ENCODE results near the gene PSMB7.

The PSMB7 gene

DNA sequence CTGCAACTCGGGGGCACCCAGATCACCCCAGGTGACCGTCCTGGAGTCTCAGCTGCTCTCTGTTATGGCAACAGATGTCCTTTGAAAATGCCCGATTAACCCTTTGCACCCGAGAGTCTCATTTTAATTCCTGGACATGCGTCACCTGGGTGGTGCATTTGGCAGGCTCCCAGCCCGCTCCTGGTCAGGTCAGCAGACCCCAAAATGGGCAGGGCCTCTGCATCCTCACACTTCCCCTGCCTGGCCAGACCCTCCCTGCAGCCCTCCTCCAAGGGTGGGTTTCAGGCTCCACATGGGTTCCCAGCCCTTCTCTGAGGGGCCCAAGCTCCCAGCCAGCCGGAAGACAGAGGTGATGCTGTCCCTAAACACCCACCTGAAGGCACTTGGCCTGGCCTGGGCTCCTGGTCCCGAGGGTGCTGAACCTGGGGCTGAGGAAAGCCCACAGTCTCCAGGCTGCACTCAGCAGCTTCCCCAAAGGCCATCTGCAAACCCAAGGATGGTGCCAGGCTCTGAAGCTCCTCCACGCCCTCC lies 69.4 kb downstream of the PSMB7 start:
- DNase-seq (ENCODE audit: low read depth in 2 of 2) = no peak

DNA sequence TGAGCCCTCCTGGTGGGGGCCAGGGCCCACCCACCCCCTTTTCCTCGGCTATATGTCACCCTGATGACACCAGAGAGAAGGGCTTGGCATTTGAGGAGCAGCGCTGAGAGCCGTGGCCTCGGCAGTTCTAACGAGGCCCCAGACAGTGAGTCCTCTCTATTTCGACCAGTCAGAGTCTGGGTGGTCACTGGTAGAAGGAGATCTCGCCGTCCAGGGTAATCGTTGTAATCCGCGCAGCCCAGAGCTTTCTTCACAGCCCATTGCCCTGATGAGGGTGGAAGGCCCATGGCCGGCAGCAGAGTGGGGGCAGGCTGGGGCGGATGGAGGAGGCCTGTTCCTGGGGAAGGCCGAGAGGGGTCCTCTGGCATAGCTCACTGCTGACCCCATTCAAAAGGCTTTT lies 70.2 kb downstream of the PSMB7 start:
- no peak for DNase-seq (ENCODE audit: low read depth in 2 of 2)

DNA sequence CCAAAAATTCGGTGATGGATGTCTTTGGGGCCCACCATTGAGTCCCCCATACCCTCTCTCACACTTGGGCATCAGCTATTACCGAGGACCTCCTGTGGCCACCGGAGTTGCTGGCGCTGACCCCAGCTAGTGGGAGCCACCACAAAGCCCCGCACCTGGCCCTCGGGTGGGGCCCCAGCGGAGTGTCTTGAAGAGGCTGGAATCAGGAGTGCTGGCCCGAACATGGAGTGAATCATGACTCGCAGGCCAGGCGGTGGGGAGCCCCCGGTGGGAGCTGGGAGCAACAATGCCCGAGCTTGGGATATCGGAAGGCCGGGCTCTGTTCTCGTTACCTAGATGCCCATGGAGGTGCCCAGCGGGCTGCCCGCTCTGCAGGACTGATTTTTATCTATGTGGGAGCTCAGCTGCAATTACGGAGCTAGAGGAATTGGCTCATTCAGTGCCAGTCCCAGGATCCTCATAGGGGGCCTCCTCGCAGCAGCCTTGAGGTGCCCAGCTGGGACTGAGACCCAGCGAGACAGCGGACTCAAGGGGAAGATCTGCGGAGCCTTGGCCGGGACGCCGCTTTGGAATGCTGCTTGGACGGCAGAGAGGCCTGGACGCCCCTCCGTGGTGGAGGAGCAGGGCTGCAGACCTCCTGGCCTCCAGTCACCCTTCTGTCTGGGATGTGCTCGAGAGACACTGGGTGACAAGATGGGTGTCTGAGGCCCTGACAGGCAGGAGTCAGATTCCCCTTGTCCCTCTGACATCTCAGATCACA lies 70.8 kb downstream of the PSMB7 start:
- DNase-seq (ENCODE audit: low read depth in 2 of 2) = no peak

DNA sequence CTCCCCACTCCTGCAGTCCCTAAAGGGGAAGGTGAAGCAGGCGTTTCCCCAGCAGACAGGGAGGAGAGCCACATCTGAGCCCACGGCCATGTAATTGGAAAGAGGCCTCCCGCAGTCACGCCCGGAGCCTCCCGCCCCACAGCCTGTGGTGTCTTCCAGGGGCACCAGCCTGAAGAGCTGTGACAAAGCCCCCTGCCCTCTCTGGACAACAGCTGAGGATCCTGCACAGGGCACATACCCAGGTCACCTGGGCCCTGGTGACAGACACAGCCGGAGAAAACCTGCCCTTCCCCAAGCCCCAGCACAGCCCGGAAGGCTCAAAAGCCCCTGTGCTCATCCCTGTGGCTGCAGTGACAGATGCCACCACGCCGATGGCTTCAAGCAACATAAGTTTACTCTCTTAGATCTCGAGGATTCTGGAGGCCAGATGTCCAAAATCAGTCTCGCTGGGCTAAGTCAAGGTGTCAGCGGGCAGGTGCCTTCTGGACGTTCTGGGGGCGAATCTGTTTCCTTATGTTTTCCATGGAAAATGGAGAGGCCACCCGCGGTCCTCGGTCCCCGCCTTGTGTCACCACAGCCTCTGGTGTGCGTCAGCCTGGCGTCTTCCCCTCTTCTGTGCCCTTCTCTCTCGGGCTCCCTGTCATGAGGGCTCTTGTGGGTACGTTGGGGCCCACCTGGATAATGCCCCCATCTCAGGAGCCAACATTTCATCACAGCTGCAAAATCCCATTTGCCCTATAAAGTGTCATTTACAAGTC lies 71.5 kb downstream of the PSMB7 start:
- DNase-seq (ENCODE audit: low read depth in 2 of 2) = no peak

DNA sequence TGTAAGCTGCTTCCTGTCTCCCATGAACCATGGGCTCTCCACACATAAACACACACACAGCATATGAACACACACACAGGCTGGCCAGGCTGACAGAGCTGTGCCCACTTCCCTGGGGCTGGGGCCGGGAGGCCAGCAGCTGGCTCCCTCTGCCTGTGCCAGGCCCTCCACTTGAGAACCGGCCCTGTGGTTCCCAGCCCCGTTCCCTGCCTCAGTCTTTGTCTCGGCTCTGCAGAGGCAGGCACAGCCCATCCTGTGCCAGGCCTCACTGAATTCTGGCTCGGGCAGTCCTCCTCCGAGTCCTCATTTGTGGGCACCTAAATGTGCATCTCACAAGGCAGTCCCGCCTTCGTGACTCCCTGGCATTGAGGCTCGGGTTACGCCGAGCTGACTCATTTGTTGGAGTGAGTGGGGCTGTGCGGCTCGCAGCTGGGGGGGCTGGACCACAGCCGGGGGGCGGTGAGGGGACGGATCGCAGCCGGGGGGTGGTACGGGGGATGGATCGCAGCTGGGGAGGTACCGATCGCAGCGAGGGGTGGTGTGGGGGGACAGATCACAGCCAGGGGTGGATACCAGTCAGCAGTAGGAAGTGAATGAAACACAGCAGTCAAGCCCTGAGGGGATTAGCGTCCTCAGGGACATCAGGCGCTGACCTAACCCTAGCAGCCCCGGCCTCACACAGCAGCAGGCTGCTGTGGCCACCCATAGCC lies 72.3 kb downstream of the PSMB7 start:
- DNase-seq (ENCODE audit: low read depth in 2 of 2) = no peak

DNA sequence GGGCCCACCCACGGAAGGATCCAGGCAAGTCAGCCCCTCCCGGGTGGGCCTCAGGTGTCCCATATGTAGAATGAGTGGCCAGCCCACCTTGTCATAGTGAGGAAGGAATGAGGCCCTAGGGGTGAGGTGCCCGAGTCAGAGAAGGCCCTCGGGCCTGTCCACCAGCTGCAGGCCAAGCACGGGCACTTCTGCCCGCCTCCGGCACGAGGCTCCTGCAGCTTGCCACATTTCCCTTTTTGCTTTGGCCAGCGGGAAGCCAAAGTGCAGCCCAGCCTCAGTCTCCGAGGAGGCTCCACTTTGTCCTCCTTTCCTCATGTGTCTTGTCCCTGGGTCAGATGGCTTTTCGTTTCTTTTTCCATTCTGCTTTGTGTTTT lies 72.9 kb downstream of the PSMB7 start:
- no peak for DNase-seq (ENCODE audit: low read depth in 2 of 2)

DNA sequence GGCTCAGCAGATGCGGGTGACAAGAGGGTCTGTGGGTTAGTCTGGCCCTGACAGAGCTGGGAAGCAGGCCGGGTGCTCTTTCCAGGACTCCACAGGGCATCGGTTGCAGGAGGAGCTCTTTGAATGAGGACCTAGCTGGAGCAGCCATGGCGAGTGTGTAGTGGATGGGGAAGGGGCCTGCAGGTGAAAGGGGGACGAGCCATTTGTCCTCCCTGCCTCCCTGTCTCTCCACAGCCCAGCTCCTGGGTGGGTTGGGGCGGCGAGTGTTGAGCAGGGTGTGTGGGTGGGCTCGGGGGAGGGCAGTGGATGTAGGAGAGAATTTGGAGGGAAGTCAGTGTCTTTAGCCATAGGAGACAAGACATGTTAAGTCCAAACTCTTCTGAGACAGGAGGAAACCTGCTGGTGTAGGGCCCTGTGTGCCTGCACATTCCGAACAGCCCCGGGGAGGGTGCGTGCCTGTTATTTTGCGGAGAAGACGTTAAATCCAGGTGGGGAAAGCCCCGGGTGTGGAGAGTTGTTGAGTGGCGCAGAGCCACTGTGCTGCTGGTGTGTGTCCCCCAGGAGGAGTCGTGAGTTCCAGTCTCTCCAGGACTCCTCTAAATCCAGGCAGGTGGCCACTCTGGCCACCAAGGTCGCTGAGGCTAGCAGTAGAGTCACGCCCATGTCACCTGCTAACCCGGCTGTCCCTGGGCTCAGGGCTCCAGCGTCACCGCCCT lies 73.6 kb downstream of the PSMB7 start:
- DNase-seq (ENCODE audit: low read depth in 2 of 2) = no peak

DNA sequence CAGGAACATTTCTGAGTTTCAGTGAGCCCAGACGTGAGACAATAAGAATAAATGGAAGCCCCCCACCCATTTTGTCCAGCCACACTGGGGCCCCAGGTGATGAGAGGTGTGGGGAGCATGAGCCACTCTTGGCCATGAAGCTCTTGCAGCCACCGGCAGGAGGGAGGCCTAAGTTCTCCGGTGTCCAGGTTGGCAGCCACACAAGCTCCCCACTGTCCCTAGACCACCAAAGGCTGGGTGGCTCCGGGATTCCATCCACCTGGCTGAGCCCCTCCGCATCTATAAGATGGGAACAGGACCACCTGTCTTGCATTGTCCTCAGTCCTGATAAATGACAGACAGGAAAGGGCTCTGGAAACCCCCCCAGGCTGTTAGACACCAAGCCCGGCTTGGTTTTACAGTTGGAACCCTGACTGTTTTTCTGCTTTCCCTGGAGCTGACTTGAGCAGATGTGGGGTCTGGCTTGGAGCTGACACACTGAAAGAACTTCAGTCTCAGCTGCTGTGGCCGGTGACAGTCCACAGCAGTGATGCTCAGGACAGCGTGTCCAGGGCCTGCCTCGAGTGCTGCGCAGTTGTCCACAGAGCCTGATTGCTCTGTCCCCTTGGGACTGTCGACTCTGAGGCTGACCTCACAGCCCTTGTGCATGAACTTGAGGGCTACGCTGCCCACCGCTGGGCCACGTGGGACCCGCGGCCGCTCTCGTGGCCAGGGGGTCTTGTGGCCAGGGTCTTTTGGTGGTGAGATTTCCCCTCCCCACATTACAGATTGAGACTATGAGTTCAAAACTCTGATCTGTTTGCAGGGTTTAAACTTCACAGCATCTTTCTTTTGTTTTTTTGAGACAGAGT lies 74.8 kb downstream of the PSMB7 start:
- DNase-seq (ENCODE audit: low read depth in 2 of 2) = no peak

DNA sequence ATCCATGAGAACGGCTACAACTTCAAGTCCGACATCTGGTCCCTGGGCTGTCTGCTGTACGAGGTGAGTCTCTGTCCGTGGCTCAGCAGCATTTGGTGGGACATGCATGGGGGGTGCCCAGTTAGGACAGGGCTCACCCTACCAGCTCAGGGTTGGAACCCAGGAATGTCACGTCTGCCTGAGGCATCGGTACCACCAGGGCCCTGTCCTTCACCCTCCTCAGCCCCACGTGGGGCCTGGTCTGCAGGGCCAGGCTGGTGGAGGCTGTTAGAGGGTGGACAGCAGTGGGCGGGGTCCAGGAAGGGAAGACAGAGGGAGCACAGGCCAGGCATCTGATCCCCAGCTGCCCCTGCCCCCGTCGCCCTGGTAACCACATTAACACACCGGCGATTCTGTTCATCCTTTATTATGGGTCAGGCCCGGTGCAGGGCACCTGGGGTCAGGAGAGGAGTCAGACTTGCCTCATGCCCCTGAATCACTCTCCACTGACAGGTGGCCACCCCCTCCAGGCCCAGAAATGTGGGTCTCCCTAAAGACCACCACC lies 75.6 kb downstream of the PSMB7 start:
- DNase-seq (ENCODE audit: low read depth in 2 of 2) = no peak

DNA sequence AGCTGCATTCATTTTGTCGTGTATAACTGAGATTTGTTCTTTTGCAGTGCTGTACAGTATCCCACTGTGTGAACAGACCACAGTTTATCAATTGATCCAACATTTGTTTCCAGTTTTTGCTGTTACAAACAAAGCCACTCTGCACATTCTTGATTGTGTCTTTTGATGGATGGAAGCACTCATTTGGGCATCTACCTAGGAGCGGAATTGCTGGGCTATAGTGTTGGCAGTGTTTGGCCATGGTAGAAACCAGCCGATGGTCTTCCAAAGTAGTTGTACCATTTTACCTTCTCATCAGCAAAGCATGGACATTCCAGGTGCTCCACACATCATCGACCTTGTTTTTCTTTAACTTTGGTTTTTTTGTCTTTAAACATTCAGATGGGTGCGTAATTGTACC lies 77.7 kb downstream of the PSMB7 start:
- DNase-seq (ENCODE audit: low read depth in 2 of 2) = no peak

DNA sequence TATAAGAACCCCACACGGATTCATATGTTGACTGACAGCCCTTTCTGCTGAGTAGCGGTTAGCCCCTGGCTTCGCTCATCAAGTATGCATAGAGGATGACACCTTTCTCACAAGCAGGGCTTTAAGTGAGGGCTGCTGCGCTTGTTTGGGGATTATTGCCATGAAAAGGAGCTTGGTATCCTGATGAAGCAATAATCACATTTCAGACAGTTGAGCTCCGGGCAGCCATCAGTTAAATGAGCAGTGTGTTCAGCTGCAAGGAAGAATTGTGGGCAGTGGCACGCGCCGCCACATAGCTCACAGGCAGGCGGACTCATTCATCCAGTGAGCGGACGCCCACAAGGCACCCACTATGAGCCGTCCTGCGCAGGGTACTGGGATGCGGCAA lies 79.9 kb downstream of the PSMB7 start:
- no peak for DNase-seq (ENCODE audit: low read depth in 2 of 2)

DNA sequence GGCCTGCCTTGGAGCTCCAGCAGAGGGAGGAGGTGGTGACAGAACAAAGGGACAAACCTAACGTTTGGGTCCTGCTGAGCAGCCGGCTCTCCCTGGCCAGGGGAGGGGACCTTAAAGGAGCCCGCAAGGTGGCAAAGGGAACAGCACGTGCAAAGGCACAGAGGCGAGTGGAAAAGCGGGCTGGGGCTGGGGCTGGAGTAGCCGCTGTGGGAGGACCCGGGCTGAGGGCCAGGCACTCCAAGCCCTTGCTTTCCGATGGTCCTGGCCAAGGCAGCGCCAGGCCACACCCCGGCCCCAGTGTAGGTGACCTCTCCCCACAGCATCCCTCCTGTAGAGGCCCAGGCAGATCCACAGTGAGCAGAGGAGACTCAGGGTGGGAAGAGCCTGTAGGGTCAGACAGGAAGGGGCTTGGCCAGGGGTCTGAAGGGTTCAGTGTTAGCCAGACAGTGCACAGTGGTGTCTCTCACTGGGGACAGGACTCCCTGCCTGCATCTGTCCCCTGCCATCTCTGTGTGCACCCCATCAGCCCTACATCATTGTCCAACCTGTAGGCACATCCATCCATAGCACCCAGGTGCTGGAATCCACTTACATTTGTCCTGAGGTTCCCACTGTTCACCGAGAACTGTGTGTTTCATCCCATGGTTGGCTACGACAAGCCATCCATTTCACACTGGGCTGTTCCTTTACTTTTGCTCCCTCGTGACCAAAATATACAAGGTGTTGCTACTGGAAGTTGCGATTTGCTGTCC lies 80.5 kb downstream of the PSMB7 start:
- no peak for DNase-seq (ENCODE audit: low read depth in 2 of 2)

DNA sequence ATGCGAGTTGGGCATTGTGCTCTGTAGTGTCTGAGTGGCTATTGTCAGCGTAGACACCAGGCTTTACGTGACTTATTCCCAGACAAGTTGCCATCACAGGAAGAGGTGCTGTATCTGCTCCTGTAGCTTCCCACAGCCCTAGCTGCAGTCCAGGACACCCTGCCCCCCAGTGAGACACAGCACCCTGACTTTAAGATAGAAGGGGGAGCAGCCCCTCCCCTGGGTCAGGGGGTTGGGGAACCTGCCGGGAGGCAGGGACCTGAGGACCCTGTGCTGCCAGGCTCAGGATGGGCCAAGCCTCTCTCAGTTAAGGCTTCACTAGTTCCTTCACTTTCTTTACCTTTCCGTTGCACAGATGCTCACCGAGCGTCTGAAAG lies 82.1 kb downstream of the PSMB7 start:
- no peak for DNase-seq (ENCODE audit: low read depth in 2 of 2)

DNA sequence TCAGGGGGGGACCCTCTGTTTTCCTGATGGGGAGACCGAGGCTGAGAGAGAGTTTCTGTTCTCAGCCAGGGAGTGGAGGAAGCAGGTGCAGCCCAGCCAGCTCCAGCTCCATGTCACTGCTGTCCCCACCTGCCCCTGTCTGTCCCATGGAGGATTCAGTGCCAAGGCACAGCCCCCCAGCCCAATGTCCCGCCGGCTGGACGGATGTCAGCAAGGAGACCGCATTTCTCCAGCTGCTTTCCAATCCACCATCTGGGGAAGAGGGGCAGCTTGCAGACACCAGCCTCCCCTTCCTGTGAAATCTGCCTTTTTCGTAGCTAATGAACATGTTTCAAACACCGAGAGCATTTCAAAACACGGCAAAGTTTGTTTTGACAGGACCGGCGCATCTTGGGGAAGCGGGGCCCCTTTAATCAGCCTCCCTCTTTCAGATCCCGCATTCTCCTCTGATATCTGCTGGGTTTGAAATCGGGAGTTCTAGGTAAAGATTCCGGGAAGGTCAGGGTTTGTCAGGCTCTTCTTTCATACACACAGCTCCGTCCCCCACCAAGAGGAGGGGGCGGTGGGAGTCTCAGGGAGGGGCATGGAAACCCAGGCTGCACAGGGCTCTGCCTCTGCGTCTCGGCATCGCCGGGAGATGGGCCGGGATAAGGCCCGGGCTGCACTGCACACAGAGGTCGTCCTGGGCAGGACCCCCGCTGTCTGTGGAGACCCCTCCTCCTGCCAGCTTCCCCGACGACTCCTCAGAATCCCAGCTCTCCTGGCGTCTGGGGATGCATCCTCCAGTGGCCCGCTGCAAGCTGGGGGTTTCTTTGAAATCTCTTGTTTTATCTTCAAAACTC lies 82.7 kb downstream of the PSMB7 start:
- DNase-seq (ENCODE audit: low read depth in 2 of 2) = no peak

DNA sequence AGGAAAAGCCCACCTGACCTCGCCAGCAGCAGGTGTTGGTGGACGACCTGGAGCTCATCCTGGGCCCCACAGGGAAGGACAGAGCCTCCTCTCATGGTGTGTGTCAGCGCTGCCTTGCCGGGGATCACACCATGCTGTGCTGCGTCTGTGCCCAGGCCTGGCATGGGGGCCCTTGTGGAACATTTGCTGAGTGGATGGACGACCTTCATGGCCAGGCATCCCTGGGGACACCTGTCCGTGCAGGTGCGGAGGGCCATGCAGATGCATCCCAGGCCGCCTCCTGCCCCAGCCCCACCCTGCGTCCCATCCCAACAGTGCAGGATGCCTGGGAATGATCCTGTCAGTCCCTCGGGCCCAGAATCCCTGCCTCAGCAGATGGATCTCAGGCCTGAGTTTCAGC lies 83.7 kb downstream of the PSMB7 start:
- DNase-seq (ENCODE audit: low read depth in 2 of 2) = no peak

DNA sequence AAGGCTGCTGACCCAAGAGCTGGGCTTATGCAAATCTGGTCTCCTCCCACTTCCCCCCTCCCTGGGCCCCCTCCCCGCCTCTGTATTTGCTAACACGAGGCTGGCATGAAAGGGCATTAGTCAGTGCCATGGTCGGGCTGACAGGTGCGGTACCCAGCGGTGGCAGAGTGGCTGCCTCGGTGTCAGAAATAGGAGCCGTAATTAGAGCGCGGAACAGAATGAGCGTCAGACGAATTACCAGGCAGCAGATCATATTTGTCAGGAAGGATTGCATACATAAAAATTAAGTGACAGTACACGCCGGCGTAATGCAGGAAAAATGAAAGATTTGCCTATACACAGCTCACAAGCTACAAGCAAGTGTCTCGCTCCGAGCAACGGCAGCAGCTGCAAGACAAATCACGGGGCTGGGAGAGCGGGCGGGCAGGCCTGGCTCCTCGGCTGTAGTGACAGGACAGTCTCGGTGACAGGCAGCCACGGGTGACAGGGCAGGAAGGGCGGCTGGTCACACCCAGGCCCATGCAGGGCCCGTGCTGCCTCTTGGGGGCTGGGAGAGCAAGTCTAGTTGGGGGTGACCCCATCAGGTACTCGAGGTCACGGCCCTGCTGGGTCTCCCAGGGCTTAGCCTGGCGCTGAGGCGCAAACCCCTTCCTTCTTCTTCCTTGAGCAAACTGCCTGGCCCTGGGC lies 85.1 kb downstream of the PSMB7 start:
- DNase-seq (ENCODE audit: low read depth in 2 of 2) = no peak

DNA sequence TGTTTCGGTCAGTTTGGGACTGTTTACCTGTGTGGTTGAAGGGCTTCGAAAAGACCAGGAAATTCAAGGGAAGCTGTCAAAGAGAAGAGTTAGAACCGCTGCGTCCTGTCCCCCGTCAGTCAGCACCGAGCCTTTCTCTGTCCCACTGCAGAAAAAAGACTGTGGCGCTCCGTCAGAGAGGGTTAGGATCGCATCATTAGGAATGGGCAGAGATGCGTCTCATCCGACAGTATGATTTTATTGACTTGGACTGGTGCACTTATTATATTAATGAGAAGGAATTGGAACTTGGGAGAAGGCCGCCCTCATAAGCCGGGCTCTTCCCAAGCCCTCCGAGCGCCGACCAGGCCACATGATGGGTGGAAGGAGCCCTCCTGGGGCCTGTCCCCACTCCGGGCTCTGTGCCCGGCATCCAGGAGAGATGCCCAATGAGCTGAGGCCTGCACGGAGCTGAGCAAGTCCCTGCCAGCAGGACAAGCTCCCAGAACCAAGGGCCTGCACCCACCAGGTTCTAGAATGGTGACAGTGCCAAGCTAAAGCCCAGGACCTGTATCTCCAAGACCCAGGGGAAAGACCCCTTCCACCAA lies 85.9 kb downstream of the PSMB7 start:
- DNase-seq (ENCODE audit: low read depth in 2 of 2) = no peak

DNA sequence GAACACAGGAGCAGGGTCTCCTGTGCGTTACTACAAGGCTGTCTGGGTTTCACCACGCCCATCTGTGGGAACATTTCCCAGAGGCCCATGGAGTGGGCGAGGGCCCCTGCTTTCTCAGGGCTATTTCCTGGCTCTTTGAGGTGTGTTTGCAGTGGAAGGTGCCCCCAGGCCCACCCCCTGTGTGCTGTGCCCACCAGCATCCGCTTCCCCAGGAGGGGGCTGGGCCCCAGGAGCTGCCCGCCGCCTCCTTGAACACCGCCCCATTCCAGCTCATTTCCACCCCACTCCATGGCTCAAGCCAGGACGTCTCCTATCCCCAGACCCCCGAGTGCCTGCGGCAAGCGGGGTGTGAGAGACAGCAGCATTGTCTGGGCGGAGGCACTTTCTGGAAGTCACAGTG lies 87.0 kb downstream of the PSMB7 start:
- DNase-seq (ENCODE audit: low read depth in 2 of 2) = no peak
